ENCODE results near the gene SUN1.

- TF ChIP-seq, protein P1, sequence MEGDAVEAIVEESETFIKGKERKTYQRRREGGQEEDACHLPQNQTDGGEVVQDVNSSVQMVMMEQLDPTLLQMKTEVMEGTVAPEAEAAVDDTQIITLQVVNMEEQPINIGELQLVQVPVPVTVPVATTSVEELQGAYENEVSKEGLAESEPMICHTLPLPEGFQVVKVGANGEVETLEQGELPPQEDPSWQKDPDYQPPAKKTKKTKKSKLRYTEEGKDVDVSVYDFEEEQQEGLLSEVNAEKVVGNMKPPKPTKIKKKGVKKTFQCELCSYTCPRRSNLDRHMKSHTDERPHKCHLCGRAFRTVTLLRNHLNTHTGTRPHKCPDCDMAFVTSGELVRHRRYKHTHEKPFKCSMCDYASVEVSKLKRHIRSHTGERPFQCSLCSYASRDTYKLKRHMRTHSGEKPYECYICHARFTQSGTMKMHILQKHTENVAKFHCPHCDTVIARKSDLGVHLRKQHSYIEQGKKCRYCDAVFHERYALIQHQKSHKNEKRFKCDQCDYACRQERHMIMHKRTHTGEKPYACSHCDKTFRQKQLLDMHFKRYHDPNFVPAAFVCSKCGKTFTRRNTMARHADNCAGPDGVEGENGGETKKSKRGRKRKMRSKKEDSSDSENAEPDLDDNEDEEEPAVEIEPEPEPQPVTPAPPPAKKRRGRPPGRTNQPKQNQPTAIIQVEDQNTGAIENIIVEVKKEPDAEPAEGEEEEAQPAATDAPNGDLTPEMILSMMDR (IDR thresholded peaks at IDR 0.05), result peak in 4 of 6 experiments; percentile 27 to 50 (median 37)
- TF ChIP-seq POLR2A (IDR thresholded peaks at IDR 0.05), result peak; percentile 51 to 84
These were observed 44.0 kb downstream of the SUN1 start, which contains the start of gene GET4 for GRCh38 chr7:876077-876971.
